Activated T-cell treated with anti-CD3 and anti-CD28 coated beads for 24 hours (primary cell): ENCODE measurements around the gene JARID2.

Experiments
- DNase-seq: peaks from one replicate; pipeline ENCODE4 v3.0.0-alpha.2; 2020; ENCODE audit warnings: low read depth

Gene JARID2

DNA sequence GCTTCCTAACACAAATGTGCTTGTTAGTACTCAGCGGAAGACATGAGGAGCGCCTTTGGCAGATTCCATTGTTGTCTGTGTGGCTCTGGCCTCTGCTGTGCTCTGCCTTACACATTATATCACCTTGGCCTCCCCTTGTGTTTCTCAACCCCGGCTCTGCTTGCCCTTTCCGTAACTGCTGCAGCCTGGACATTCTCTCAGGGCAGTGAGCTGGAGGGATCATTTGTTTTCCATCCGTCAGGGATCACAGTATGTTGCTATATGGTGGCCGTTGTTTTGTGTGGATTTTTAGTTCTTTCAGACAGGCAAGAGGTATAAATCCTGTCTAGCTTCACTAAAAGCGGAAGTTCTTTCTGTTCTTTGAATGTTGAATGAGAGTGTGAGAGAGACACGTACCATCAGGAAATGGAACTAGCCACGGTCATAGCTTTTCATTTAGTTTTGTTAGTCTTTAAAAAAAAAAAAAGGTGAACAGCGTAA lies 175.1 kb downstream of the JARID2 start:
- DNase-seq, result no peak

DNA sequence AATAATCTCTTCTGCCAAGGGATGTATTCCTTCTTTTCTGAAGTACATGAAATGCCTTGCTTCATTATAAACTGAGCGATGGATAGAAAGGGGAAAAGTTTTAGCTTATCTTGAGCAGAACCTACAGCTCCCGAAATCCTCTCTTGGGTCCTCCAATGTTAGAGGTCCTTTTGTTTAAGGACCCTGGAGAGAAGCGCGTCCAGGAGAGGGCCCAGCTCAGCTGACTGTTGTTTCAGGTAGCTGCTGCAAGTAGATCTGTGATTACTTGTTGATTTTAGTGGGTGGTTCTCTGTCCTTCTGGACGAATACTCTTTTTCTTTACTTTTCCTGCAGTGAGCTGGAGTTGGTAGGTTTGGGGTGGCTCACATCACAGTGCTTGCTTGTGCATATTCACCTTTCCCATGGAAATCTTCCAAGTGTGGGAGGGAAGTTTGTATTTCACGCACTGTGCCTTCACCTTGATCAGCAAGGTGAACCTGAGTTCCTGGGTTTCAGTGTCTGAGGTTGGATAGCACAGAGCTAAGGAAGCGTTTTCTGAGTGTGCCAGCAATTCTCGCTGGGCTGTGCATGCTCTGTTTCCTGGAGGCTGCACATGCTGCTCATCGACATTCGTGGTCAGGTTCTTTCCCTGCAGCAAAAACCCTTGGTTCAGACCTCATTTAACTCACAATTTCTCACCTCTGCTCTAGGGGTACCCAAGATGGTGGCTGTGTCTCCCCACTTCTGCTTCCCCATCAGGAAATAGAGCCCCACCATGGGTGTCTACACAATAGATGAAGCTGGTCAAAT lies 176.3 kb downstream of the JARID2 start:
- DNase-seq, result no peak

DNA sequence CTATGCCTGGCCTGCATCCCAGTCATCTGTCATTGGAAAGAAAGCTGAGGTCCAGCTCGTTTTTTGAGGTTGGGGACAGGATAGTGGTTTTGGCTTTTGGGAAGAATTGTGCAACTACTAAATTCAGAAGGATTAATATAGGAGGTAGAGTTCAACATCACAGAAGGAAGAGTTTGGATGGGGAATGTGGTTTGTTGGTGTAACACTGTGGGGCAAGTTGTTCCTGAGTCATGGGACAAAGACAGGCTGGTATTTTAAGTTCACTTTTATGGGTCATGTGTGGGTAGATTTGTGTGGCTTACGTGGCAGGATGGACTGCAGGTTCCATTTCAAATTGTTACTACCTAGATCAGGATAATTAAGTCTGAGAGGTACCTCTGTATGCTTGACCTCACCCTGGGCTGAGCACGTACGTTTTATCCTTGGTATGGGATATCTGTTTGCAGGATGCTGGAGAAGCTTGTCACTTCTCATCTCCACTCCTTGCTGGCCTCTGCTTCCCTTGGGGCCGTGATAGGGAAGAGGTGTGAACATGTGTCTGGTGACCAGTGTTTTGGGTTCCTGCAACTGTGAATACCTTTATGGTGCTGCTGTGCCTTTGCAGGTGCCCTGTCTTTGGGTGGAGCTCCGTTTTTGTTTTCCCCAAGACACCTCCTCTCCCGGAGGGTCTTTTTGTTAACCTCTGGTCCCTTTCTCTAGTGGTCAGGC lies 177.6 kb downstream of the JARID2 start:
- DNase-seq, result no peak

DNA sequence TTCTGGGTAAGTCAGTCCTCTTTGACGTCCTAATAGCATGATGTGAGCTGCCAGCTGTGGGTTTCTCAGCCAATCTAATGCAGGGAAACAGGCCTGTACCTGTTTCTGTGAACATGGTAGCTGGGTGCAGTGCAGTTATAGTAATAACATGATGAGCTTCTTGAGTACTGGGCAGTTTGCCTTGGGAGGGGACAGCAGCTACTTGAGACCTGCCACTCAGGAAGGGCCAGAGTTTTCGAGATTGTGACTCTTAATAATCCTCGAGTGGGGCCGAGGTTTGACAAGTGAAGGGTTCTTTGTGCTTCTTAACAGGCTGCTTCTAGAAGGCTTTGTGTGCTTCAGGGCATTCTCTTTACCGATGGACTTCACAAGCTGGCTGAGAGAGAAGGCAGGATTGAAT lies 180.1 kb downstream of the JARID2 start:
- no peak for DNase-seq

DNA sequence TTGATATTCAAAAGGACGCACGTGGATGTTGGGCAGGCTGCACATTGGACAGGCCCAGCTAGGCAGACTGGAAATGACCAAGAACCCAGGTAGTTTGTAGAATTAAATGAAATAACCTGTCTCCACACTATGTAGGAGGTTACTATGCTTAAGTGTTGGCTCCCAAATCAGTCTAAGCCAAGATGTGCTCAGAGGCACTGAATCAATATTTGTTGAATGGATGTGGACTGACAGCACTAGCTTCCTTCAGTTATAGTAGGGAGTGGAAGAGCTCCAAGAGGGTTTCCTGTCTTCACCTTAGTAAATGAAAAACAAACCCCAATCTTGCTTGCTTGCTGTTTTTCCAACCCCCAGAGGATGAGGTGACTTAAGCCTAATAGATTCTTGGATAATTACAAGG lies 180.5 kb downstream of the JARID2 start:
- no peak for DNase-seq

DNA sequence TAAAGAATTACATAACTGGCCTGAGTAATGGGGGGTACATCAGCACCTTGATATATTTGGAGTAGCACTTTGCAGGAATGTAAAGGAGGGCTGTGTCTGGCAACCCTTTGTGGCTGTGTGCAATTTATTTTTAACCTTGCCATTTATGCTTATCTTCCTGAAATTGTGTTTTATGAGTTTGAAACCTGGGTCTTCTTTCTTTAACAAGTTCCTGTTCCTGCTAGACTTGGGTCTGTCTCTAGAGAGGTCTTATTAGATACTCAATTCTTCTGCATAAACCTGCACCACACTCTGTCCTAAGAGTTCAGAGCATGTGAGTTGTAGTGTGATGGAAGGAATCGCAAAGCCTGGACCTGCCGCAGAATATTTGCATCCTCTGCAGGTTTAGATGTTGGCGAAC lies 181.0 kb downstream of the JARID2 start:
- DNase-seq, result no peak

DNA sequence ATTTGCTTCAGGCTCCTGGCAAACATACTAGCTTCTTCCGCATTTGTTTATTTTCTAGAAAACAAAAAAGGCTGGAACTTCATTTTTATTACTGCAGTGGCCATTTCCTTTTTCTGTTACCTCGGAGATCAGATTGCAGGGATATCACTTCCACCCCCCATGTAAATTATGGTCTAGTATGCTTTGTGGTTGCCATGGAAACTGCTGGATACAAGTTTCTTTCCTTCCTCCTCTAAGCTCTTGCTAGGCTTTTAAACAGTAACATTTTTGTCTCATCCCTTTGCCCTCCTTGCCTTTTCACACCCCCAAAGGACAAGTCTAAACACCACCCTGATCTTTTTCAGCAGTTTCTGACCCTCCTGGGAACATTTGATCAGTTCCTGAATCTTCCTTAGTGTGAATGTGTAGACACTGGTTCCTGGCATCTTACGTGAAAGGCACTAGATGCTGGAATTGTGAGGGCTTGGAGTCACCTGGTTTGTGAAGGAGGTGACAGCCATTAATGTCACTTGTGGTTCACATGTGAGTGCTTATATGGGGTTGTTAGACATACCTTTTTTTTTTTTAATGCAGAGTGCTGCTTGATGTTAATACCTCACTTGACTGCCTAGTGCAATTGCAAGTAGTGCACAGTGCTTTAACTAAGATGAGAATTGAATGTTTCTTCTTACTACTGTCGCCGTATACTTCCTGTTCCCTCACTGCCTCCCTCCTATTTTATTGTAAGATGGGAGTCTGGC lies 181.6 kb downstream of the JARID2 start:
- no peak for DNase-seq

DNA sequence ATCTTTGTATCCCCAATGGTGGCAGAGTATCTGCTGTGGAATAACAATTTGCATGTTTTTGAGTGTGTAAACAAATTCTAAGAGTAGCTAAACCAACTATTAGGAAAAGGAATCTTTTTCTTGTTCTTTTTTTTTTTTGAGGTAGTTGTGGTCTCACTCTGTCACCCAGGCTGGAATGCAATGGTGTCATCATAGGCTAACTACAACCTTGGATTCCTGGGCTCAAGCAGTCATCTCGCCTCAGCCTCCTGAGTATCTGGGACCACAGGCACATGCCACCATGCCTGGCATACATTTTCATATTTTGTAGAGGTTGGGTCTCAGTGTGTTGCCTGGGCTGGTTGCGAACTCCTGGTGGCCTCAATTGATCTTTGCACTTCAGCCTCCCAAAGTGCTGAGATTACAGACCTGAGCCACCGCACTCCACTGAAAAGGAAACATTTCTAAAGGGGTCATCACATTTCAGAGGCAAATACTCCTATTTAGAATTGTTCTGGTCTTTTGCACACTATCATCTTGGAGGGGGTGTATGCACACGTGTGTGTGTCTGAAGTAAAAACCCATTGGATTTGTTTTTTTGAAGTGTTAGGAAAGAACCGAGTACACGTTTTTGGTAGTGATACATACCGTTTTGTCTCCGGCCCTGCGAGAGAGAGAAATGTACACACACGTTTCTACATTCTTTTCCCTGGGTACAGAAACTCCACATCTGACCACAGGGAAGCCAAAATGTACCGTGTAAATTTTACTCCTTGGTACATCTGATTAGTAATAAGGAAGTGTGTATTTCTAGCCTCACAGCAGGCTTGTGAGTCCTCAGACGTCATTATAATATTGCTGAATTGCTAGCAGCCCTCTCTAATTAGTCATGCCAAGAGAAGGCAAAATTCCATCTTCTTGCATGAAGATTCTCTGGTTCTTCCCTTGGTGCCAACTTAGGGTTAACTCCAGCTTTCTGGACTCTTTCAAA lies 183.6 kb downstream of the JARID2 start:
- no peak for DNase-seq

DNA sequence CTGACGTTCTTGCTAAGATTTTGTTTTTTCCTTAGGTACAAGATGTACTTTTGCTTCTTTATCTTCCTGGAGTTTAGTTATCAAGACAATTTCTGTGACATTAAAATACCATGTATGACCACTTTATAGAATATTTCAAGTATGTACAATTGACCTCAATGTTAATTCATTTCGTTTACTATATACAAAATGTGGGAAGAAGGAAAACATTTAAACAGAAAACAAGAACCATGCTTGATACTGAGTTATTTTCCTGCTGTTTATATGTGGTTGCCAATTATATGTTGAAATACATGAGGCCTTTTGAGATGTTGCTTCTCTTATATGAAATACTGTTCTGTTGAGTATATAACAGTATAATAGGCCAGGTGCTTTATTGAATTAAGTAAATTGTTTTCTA lies 184.3 kb downstream of the JARID2 start:
- DNase-seq, result no peak

DNA sequence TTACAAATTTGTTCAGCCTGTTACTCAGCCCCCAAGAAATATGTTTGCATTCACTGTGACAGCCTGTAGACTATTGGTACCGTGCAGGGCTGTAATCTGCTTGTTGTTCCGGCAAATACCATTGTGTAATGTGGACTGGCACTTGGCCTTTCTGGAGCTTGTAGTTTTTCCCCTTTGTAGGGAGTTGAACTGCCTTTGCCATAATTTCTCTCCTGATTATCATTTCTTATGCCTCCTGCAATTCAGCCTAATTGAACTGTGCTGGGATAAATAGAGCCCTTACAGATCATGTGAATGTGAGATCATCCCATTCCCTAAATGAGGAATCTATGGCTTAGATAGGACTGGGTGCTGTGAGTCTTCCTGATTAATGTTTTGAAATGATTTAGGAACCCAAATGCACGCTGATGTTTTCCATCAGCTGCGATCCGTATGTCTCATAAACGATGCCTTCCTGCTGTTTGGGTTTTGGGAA lies 185.1 kb downstream of the JARID2 start:
- no peak for DNase-seq

DNA sequence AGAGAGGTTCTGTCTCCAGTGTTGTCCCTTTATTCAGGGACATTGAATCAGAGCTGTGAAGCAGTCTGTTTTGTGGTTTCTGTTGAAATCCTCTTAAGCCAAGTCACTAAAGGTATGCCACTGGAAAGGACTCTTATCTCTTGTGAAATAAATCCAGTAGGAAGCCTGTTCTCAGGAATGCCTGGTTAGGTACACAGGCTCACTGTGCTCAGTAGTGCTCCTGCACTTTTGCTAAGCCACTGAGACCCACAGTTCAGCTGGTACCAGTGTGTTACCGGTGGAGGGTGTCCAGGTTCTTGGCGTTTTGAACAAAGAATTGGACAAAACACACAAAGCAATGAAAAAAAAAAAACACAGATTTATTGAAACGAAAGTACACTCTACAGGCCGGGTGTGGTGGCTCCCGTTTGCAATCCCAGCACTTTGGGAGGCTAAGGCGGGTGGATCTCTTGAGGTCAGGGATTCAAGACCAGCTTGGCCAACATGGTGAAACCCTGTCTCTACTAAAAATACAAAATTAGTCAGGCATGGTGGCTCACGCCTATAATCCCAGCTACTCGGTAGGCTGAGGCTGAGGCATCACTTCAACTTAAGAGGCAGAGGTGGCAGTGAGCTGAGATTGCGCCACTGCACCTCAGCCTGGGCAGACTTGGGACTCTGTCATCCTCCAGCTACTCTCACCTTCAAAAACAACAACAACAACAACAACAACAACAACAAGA lies 186.1 kb downstream of the JARID2 start:
- DNase-seq, result no peak

DNA sequence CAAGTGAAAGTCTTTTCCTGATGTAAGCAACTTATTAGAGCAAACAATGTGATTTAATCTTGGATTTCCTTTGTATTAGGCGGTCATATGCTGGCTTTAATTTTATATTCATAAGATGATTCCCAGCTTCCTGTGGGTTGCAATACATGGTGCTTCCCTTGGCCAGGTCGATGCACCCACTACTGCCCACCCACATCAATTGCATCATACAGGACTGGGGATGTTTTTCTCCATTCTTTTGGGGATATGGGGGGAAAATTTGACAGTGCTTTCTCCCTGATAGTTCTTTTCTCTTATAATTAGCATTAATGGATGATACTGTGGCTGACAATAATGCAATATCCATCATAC lies 187.6 kb downstream of the JARID2 start:
- no peak for DNase-seq

DNA sequence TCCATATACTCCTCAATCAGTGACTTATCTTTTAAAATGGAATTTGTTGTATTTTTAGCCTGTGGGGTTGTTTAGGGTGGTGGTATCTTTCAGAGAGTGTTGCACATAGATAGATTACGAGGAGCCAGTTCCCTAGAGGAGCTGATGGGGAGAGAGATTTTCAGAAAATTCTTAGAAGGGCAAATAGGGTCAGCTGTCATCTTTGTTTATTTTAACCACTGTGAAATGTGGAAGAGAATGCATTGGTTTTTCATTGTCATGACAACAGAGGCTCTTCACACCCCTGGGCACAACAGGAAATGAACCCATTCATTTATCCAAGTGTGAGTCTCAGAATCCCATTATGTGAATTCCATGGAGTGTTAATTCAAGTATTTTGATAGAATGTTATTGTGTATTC lies 188.4 kb downstream of the JARID2 start:
- DNase-seq, result no peak

DNA sequence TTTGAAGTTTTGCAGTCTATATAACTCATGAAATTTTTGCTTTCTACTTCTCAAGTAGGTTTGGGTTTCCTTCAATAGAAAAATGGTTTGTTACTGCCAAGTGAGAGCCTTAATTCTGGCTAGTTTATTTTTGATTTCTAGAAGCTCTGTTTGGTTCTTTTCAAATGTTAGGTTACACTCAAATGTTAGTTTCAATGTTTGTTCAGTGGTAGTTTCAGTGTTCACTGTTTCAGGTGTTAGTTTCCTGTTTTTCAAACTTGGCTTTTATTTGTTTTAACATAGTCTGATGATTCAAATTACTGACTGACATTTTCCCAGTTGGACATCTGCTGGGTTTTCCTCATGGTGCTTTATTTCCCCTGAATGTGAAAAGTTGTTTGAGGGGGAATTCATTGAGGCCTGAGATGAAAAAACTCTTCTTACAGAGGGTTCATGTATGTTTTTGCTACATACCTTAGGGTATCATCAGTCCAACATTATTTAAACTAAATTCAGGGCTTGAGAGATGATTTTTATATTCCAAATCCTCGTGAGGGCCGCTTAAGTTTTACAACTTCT lies 189.0 kb downstream of the JARID2 start:
- DNase-seq, result no peak

DNA sequence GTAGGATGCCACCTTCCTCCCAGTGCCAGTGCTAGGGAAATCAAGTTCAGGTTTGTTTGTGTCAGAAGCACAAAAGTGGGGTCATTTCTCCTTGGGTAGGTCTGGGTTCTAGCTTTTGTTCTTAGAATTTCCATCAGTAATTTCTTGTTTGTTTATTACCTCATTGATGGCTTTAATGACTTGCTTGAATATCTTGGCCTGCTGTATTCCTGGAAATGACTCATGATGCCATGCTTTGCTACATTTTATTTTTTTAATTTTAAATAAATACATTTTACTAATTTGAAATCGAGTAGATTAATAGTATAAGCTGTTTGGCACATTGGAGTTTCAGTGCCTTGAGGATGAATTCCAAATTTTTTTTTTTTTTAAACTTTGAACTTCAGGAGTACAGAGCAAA lies 189.6 kb downstream of the JARID2 start:
- no peak for DNase-seq

DNA sequence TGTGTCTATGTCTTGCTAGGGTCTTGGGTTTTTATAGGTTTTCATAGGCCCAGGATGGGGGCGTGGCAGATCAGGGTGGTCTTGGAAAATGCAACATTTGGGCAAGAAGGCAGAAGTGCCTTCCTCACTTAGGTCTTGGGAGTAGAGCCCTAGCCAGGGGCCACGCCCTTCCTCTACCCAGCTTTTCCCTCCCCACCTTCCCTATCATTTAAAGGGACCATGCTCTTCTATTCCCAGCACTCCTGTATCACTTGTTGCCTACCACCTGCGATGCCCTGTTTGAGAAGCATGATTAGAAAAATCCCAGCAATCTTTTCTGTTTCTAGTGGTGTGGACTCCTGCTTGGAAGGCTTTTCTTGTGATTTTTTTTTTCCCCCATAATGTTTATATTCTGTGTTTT lies 190.6 kb downstream of the JARID2 start:
- no peak for DNase-seq

DNA sequence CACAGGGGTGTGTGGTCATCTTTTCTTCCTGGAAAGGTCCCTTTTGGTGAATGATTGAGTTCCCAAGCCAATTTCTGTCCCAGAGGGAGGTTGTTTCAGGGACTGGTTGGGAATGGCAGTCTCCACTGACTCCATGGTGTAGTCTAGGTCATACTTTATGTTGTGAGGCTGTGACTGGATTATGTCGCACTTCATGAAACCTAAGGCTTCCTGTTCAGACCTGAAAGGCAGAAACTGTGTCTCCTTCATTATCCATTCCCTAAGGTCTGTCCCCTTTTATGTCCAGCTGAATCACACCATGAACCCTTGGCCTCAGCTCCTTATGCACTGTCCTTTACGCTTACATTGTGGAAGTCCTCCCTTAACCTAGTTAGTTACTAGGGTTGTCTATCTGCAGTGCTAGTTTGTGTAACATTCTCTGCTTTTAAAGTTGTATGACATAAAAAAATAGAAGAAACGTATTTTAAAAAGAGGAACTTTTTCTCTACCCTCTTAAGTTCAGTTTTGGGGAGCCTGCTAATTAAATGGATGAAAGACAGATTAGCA lies 191.3 kb downstream of the JARID2 start:
- no peak for DNase-seq

DNA sequence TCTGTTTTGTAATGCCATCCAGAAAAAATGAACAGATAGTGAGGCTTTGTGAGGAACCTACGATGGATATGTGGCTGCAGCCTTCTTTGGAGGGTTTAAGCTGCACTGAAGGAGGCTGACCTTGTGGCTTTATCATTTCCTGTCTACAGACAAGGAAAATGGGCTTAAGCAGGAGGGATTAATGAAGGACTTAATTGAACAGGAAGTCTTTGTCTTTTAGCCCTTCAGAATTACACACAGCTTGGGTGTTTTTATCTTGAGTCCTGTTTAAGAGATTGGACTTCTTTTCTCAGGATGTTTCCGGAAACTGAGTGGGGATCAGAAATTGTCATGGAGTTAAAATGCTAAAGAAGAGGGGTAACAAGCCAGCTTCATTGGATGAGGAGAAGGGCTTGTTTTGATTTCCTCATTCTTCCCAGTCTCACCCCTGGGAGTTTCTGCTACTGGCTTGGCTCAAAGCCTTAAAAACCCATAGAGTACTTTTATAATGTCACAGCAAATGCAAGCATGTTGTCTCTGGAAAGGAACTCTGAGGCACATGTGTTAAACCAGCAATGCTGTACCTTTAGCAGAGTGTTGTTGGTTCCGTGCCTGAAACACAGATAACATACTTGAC lies 193.6 kb downstream of the JARID2 start:
- no peak for DNase-seq

DNA sequence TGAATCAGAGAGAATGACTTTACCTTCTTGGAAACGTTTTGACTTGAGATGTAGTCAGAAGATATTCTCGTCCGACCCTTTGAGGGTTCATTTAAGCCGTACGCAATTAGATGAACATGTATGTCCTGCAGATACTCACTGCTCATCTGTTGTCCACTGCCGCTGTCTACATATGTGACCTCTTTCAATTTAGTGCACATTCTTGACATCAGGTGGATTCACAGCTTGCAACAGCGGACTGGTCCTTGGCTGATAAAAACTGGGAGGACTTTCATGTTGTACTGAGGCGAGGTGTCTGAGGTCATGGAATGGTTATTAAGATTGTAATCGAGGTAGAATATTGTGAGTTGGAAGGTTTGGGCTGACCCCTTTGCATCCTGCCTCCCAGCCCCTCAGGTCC lies 194.2 kb downstream of the JARID2 start:
- DNase-seq, result no peak
